Measurements from ENCODE around the gene DYNC1H1.

DNA sequence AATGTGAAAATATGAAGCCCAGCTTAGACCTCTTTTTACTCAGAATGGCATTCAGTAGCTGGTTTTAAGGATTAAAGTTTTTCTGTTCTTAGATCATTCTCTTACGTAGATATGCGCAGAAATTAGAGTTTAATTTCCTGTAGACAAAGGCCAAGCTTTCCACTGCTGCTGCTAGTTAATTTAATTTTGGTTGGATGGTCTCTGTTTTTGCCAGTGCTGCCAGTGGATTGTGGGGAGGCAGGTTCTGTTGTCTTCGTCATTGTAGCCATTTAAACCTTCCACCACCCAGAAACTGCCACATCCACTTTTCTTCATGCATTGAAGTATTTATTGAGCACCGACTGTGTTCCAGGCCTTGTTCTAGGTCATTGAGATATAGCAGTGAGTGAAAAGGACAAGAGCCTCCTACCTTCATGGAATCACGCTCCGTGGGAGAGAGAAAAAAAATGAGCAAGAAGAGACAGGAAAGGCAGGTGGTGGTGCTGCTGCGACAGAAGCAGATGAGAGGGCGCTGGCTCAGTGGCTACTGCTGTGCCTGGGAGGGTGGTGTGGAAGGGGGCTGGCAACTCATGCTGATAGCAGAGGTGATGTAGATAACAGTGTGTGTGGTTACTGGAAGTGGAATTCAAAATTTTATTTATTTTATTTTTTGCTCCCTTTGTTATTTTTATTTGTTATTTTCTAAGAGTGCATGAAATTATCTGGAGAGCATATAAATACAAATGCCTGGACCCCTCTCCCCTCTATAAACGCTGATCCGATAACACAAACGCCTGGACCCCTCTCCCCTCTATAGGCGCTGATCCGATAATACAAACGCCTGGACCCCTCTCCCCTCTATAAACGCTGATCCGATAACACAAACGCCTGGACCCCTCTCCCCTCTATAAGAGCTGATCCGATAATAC is 33.3 kb downstream of the DYNC1H1 start:
- TF ChIP-seq, protein P1, sequence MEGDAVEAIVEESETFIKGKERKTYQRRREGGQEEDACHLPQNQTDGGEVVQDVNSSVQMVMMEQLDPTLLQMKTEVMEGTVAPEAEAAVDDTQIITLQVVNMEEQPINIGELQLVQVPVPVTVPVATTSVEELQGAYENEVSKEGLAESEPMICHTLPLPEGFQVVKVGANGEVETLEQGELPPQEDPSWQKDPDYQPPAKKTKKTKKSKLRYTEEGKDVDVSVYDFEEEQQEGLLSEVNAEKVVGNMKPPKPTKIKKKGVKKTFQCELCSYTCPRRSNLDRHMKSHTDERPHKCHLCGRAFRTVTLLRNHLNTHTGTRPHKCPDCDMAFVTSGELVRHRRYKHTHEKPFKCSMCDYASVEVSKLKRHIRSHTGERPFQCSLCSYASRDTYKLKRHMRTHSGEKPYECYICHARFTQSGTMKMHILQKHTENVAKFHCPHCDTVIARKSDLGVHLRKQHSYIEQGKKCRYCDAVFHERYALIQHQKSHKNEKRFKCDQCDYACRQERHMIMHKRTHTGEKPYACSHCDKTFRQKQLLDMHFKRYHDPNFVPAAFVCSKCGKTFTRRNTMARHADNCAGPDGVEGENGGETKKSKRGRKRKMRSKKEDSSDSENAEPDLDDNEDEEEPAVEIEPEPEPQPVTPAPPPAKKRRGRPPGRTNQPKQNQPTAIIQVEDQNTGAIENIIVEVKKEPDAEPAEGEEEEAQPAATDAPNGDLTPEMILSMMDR (IDR thresholded peaks at IDR 0.05), result no peak
- TF ChIP-seq, protein P2, sequence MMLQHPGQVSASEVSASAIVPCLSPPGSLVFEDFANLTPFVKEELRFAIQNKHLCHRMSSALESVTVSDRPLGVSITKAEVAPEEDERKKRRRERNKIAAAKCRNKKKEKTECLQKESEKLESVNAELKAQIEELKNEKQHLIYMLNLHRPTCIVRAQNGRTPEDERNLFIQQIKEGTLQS (CRISPR knock-in tag; conservative IDR thresholded peaks at IDR 0.05), result no peak
- TF ChIP-seq FOXK1 (CRISPR knock-in tag; IDR thresholded peaks at IDR 0.05), result no peak
- no peak for TF ChIP-seq MXD4 (CRISPR knock-in tag; IDR thresholded peaks at IDR 0.05; ENCODE audit: borderline replicate concordance)
- TF ChIP-seq FOXJ3 (CRISPR knock-in tag; IDR thresholded peaks at IDR 0.05; ENCODE audit: borderline replicate concordance), result no peak
- TF ChIP-seq, protein P3, sequence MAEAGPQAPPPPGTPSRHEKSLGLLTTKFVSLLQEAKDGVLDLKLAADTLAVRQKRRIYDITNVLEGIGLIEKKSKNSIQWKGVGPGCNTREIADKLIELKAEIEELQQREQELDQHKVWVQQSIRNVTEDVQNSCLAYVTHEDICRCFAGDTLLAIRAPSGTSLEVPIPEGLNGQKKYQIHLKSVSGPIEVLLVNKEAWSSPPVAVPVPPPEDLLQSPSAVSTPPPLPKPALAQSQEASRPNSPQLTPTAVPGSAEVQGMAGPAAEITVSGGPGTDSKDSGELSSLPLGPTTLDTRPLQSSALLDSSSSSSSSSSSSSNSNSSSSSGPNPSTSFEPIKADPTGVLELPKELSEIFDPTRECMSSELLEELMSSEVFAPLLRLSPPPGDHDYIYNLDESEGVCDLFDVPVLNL (CRISPR knock-in tag; IDR thresholded peaks at IDR 0.05; ENCODE audit: borderline replicate concordance, low read depth), result no peak
- TF ChIP-seq, protein P4, sequence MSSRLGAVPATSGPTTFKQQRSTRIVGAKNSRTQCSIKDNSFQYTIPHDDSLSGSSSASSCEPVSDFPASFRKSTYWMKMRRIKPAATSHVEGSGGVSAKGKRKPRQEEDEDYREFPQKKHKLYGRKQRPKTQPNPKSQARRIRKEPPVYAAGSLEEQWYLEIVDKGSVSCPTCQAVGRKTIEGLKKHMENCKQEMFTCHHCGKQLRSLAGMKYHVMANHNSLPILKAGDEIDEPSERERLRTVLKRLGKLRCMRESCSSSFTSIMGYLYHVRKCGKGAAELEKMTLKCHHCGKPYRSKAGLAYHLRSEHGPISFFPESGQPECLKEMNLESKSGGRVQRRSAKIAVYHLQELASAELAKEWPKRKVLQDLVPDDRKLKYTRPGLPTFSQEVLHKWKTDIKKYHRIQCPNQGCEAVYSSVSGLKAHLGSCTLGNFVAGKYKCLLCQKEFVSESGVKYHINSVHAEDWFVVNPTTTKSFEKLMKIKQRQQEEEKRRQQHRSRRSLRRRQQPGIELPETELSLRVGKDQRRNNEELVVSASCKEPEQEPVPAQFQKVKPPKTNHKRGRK (CRISPR knock-in tag; IDR thresholded peaks at IDR 0.05; ENCODE audit: borderline replicate concordance), result no peak
- TF ChIP-seq TCF7 (CRISPR knock-in tag; IDR thresholded peaks at IDR 0.05; ENCODE audit: low read depth), result no peak
- no peak for TF ChIP-seq TP53 (CRISPR knock-in tag; IDR thresholded peaks at IDR 0.05)
- TF ChIP-seq, protein P5, sequence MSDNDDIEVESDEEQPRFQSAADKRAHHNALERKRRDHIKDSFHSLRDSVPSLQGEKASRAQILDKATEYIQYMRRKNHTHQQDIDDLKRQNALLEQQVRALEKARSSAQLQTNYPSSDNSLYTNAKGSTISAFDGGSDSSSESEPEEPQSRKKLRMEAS (CRISPR knock-in tag; IDR thresholded peaks at IDR 0.05), result no peak
- TF ChIP-seq, protein P6, sequence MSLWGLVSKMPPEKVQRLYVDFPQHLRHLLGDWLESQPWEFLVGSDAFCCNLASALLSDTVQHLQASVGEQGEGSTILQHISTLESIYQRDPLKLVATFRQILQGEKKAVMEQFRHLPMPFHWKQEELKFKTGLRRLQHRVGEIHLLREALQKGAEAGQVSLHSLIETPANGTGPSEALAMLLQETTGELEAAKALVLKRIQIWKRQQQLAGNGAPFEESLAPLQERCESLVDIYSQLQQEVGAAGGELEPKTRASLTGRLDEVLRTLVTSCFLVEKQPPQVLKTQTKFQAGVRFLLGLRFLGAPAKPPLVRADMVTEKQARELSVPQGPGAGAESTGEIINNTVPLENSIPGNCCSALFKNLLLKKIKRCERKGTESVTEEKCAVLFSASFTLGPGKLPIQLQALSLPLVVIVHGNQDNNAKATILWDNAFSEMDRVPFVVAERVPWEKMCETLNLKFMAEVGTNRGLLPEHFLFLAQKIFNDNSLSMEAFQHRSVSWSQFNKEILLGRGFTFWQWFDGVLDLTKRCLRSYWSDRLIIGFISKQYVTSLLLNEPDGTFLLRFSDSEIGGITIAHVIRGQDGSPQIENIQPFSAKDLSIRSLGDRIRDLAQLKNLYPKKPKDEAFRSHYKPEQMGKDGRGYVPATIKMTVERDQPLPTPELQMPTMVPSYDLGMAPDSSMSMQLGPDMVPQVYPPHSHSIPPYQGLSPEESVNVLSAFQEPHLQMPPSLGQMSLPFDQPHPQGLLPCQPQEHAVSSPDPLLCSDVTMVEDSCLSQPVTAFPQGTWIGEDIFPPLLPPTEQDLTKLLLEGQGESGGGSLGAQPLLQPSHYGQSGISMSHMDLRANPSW (CRISPR knock-in tag; conservative IDR thresholded peaks at IDR 0.05; ENCODE audit: low read depth), result no peak
- no peak for TF ChIP-seq SMAD4 (CRISPR knock-in tag; IDR thresholded peaks at IDR 0.05)
